HCEC 1CT (cell line): ENCODE measurements around the gene SEMA3C.

ENCODE experiments used
- DNase-seq: peaks from one replicate; pipeline ENCODE4 v3.0.0-alpha.2; 2017

The SEMA3C gene

GRCh38 chr7:80773787-80774508 is 144.9 kb downstream of the SEMA3C start:
- DNase-seq: no peak

DNA sequence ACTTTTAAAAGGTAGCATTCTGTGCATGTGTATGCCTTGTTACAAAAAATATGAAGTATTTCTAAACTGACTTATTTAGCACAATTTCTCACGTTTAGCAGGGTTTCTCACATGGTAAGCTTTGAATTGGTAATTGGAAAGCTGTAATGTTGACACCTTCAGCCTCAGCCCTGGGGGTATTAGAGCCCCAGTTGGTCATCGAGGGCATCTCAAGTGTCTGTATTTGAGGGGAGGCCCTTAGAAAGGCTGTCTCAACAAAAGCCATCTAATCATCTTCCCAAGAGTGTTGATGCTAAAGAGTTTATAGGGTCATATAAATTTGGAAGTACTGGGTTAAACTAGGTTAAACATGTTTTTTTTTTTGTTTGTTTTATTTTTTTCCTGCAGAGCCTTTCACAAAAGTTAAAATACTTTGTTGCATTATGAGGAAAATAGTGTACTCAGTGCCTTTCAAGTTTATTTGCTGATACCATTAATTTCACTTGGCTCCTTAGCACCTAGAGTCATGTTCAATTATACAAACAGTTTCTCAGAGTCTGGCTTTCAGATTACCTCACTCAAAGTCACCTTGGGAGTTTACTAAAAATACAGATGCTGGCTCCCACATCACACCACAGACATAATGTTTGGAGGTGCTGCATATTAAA is 146.4 kb downstream of the SEMA3C start:
- no peak for DNase-seq

- peak; percentile 34 for DNase-seq
Observed at GRCh38 chr7:80771523-80771922, 147.3 kb downstream of the SEMA3C start.

DNA sequence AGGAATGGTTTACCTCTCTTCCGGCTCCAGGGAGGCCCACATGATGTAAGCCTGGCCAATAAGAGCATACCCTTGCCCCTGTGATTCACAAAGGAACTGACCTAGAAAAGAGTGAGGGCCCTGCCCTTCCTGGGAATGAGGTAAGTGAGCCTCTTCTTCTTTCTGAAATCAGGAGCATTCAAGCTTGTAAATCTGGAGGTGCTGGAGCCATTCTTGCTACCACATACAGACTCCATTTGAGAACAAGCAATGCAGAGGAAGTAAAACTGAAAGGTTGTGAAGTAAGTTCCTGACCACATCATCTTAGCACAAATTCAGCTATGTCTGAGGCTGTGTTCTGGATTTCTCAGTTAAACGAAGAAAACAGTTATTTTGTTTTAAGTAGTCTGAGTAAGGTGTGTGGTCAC is 148.2 kb downstream of the SEMA3C start:
- no peak for DNase-seq

GRCh38 chr7:80770061-80770460 is 148.8 kb downstream of the SEMA3C start:
- no peak for DNase-seq

- DNase-seq: no peak
Observed at GRCh38 chr7:80768756-80769155, 150.1 kb downstream of the SEMA3C start.

DNA sequence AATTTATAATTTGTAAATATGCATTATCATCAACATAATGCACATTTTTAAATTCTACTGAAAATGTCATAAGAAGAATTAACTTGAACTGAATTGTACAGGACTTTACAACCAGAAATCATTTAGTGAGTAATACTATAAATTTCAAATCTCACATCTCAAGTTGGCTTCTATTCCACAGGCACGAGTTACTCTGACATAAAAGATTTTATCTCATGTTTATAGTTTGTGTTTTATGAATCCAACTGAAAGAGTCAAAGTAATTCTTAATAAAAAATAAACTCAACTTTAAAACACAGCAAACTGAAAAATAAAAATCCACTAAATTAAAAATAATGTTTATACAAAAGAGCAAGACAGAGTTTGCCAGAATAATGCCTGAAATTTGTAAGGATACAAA is 151.2 kb downstream of the SEMA3C start:
- no peak for DNase-seq

DNA sequence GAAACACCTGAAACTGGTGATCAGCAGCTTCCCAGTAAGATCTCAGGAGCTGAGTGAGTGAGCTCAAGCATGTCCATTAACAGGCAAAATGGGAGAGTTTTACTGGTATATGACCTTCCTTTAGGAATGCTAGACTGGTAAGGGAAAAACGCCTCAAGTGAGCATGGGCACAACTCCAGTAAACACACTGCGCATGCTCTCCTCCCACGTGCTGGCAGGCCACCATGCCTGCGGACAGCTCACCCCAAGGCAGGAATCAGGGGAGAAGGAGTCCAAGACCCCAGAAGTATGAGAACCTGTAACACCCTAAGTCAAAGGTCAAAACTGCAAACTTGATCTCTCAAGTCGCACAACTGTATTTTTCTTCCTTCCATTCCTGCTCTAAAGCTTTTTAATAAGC is 152.1 kb downstream of the SEMA3C start:
- DNase-seq: no peak

GRCh38 chr7:80764132-80764531 is 154.7 kb downstream of the SEMA3C start:
- no peak for DNase-seq

DNA sequence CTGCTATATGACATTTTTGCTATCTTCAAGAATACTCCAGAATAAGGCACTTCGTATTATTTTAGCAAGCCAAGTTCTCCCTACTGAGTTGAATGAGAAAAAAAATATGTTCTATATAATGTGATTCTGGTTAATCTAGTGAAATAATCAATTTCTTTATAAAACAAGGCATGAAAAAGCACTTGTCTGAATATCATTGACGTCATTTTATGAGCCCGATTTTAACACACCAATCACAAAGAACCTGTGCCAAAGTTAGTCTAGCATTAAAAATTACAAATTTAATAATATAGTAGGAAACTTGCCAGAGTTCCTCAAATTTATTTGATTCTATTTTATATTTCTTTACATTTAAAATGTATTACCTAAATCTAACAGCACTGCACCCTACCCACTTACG is 155.1 kb downstream of the SEMA3C start:
- no peak for DNase-seq

- no peak for DNase-seq
Observed at GRCh38 chr7:80763289-80763688, 155.6 kb downstream of the SEMA3C start.

DNA sequence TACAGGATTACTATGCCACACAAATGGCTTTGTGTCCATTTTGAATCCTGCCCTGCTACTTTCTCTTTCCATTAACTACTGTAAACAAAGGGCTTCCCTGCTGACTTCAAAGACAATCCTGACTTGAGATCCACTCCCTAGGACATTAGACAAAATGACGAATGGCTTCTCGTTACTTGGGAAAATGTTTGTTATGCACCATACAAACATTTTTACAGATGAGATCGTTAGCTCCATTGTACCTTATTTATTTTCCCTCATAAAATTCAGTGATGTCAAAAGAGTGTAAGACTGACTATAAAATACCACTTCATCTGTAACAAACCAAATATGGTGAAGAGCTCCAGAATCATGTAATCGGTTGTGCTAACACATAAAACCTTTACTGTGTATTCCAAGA is 158.6 kb downstream of the SEMA3C start:
- no peak for DNase-seq

DNA sequence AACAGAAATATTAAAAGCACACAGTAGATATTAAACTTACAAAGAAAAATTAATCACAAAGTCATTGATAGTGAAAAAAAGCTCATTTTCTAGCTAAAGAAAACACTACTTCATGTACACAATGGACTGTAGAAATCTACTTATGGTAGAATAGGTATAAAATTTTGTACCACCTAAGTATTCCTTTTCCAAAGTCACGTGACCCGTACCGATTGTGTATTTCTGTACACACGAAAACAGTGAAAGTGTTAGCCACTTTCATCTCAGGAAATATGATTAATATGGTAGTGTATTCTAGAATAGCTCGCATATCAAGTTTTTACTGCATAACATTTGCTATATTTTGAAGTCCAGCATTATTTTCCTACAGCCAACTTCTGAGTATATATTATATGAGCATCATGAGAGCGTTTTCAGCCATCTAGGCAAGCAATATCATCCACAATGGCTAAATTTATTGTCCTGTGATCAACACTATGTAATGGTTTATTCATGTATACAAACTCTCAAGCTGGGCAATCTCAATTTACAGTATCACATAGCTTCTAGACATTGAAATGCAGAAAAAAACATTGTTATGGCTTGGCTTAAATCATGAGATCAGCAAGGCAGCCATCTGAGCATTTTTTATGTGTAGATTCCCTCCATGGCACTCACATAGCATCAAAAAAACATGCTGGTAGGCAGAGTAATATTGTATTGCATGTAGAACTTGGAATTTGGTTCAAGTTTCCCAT is 165.7 kb downstream of the SEMA3C start:
- DNase-seq: no peak

DNA sequence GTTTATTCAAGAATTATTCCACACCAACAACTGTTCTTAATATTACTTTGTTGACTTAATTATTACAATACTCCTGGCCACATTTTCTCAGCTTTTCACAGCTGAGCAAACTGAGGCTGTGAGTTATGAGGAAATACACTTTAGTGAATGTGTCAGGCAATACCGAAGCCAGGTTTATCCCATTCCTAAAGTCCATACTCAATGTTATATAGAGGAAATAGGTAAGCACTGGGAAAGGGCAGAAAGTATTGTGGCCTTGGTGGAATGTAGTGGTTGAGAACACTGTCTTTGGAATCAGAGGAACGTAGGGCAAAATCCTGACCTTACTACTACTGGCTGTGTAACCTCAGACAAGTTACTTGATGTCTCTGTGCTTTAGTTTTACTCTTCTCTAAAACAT is 169.6 kb downstream of the SEMA3C start:
- DNase-seq: no peak

GRCh38 chr7:80748363-80749042 is 170.3 kb downstream of the SEMA3C start:
- DNase-seq: no peak

GRCh38 chr7:80740778-80741545 is 177.9 kb downstream of the SEMA3C start:
- peak; percentile 64 for DNase-seq

- no peak for DNase-seq
Observed at GRCh38 chr7:80736371-80737125, 182.3 kb downstream of the SEMA3C start.

DNA sequence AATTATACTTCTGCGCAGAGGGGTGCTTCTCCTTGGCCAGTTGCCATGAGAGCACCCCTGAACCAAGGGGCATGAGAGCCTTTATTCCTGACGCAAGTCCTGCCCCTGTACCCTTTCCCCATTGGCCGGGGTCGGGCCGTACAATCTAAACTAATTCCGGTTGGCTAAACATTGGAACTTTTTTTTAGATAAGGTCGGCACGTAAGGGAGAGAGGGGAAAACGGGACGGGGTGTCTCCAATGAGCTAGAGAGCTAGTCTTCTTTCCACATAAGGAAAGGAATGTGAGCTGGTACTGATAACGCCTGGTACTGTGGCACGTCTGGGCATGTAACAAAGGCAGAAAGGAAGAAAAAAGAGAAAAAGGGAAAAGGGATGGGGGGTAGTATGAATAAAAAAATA is 183.5 kb downstream of the SEMA3C start:
- no peak for DNase-seq

- DNase-seq: no peak
Observed at GRCh38 chr7:80734011-80734410, 184.8 kb downstream of the SEMA3C start.

- no peak for DNase-seq
Observed at GRCh38 chr7:80733333-80733915, 185.4 kb downstream of the SEMA3C start.

GRCh38 chr7:80732630-80733029 is 186.2 kb downstream of the SEMA3C start:
- DNase-seq: peak; percentile 17

DNA sequence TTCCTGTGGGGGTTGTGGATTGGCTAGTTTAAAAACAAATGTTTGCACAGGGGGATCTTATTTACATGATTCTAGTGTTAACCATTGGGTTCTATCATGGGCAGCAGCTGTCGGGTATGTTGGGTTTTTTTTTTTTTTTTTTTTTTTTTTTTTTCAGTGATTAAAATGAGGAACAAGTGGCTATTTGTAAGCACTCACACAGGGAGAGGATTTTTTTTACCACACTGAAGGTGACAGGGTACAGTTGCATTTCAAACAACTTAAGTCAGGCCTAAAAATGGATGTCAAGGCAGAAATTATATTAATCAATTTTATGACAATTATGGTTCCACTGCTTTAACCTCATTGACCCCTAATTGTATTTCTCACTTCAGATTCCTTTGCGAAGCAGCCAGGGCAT is 187.6 kb downstream of the SEMA3C start:
- DNase-seq: no peak
